NOMO-1 treated with DMSO at 0.1 percent for 48 hours (cell line): ENCODE data around the gene SLC35A5.

Source experiments
- DNase-seq: peaks from one replicate; lab custom pipeline; 2025; ENCODE audit not compliant: unreplicated experiment; lab: John Stamatoyannopoulos, UW

The SLC35A5 gene

GRCh38 chr3:112623213-112623612 is 61.4 kb downstream of the SLC35A5 start:
- DNase-seq: no peak

GRCh38 chr3:112623717-112624116 is 61.9 kb downstream of the SLC35A5 start:
- DNase-seq: no peak

GRCh38 chr3:112627419-112627818 is 65.6 kb downstream of the SLC35A5 start:
- DNase-seq: no peak

GRCh38 chr3:112627919-112628466 is 66.1 kb downstream of the SLC35A5 start:
- DNase-seq: no peak

GRCh38 chr3:112629425-112629824 is 67.6 kb downstream of the SLC35A5 start:
- DNase-seq: peak; percentile 39

- no peak for DNase-seq
Observed at GRCh38 chr3:112631257-112631656, 69.4 kb downstream of the SLC35A5 start.

GRCh38 chr3:112632596-112632995 is 70.8 kb downstream of the SLC35A5 start:
- no peak for DNase-seq

GRCh38 chr3:112633191-112633590 is 71.3 kb downstream of the SLC35A5 start:
- peak; percentile 56 for DNase-seq

GRCh38 chr3:112633757-112634156 is 71.9 kb downstream of the SLC35A5 start:
- no peak for DNase-seq

GRCh38 chr3:112634786-112635541 is 73.1 kb downstream of the SLC35A5 start:
- DNase-seq: no peak
